ENCODE data around the gene C6orf132.
A peak's percentile ranks its signal among the peaks of the same experiment; 100 is the strongest.

The C6orf132 gene

GRCh38 chr6:42078386-42078785 is 64.0 kb downstream of the C6orf132 start:
- peaks cover 45% of the 10 kb centered on the region; the same call in 1 of the 2 replicates for H3K36me3 ChIP-seq (ENCODE audit: insufficient read depth, low read length)
- no peaks in the 10 kb centered on the region for H3K9me2 ChIP-seq (replicated peaks; ENCODE audit: low read depth, low read length)
- H3K9ac ChIP-seq (ENCODE audit: low read depth, low read length, poor library complexity, severe bottlenecking): no peak overlapping the region

GRCh38 chr6:42075159-42075838 is 67.1 kb downstream of the C6orf132 start:
- Histone ChIP-seq H3K79me2 (ENCODE audit: insufficient read depth, low read length) (no peaks in the 10 kb centered on the region), H3K9me2 (replicated peaks; ENCODE audit: low read depth, low read length) (no peaks in the 10 kb centered on the region)
- TF ChIP-seq EZH2phosphoT487 (IDR thresholded peaks at IDR 0.05; ENCODE audit: borderline replicate concordance) (no peak), CTCF (conservative IDR thresholded peaks at IDR 0.05; ENCODE audit: low read length) (peak; percentile 75)

More at GRCh38 chr6:42078386-42078785, 64.0 kb downstream of the C6orf132 start:
- no peaks in the 10 kb centered on the region for H4K20me1 ChIP-seq (ENCODE audit: insufficient read depth, low read length, poor library complexity, severe bottlenecking)
- no peaks in the 10 kb centered on the region for H3K4me1 ChIP-seq (ENCODE audit: insufficient read depth, low read length, poor library complexity, severe bottlenecking)
- no peaks in the 10 kb centered on the region for H3K27me3 ChIP-seq (ENCODE audit: insufficient read depth, low read length, poor library complexity, severe bottlenecking)
- no peaks in the 10 kb centered on the region for H3F3A ChIP-seq (ENCODE audit: low read depth)
- H3K4me2 ChIP-seq (ENCODE audit: low read depth, low read length, poor library complexity, severe bottlenecking): no peak overlapping the region
- no peaks in the 10 kb centered on the region for H3K9me3 ChIP-seq (ENCODE audit: insufficient read depth, low read depth, low read length)
- no peaks in the 10 kb centered on the region for H3K79me2 ChIP-seq (ENCODE audit: insufficient read depth, low read length)
- TF ChIP-seq CTCF (conservative IDR thresholded peaks at IDR 0.05; ENCODE audit: low read length) (no peak), EZH2phosphoT487 (IDR thresholded peaks at IDR 0.05; ENCODE audit: borderline replicate concordance) (no peak)
- H3K4me3 ChIP-seq (ENCODE audit: low read length, poor library complexity, severe bottlenecking): no peak overlapping the region
- H2AFZ ChIP-seq (ENCODE audit: low read length): no peak overlapping the region

GRCh38 chr6:42073287-42073686 is 69.1 kb downstream of the C6orf132 start:
- no peaks in the 10 kb centered on the region for H3K4me1 ChIP-seq (ENCODE audit: insufficient read depth, low read length, poor library complexity, severe bottlenecking)
- H3K9me2 ChIP-seq (replicated peaks; ENCODE audit: low read depth, low read length): no peaks in the 10 kb centered on the region
- TF ChIP-seq EZH2phosphoT487 (IDR thresholded peaks at IDR 0.05; ENCODE audit: borderline replicate concordance): no peak
- no peak for TF ChIP-seq CTCF (conservative IDR thresholded peaks at IDR 0.05; ENCODE audit: low read length)
- no peaks in the 10 kb centered on the region for H3K9me3 ChIP-seq (ENCODE audit: insufficient read depth, low read depth, low read length)
- peaks cover 66% of the 10 kb centered on the region; the same call in 1 of the 2 replicates for H3K36me3 ChIP-seq (ENCODE audit: insufficient read depth, low read length)
- no peak overlapping the region for H3K4me2 ChIP-seq (ENCODE audit: low read depth, low read length, poor library complexity, severe bottlenecking)
- H2AFZ ChIP-seq (ENCODE audit: low read length): no peak overlapping the region
- no peak overlapping the region for H3K4me3 ChIP-seq (ENCODE audit: low read length, poor library complexity, severe bottlenecking)
- H3K79me2 ChIP-seq (ENCODE audit: insufficient read depth, low read length): no peaks in the 10 kb centered on the region
- no peaks in the 10 kb centered on the region for H3F3A ChIP-seq (ENCODE audit: low read depth)
- no peaks in the 10 kb centered on the region for H3K27me3 ChIP-seq (ENCODE audit: insufficient read depth, low read length, poor library complexity, severe bottlenecking)
- no peak overlapping the region for H3K9ac ChIP-seq (ENCODE audit: low read depth, low read length, poor library complexity, severe bottlenecking)
- H4K20me1 ChIP-seq (ENCODE audit: insufficient read depth, low read length, poor library complexity, severe bottlenecking): no peaks in the 10 kb centered on the region

More at GRCh38 chr6:42075159-42075838, 67.1 kb downstream of the C6orf132 start:
- H3K4me1 ChIP-seq (ENCODE audit: insufficient read depth, low read length, poor library complexity, severe bottlenecking): no peaks in the 10 kb centered on the region
- H3K27me3 ChIP-seq (ENCODE audit: insufficient read depth, low read length, poor library complexity, severe bottlenecking): no peaks in the 10 kb centered on the region
- no peak overlapping the region for H2AFZ ChIP-seq (ENCODE audit: low read length)
- H3K9me3 ChIP-seq (ENCODE audit: insufficient read depth, low read depth, low read length): no peaks in the 10 kb centered on the region
- no peak overlapping the region for H3K4me2 ChIP-seq (ENCODE audit: low read depth, low read length, poor library complexity, severe bottlenecking)
- H3K4me3 ChIP-seq (ENCODE audit: low read length, poor library complexity, severe bottlenecking): no peak overlapping the region
- H3K36me3 ChIP-seq (ENCODE audit: insufficient read depth, low read length): peaks cover 66% of the 10 kb centered on the region; the same call in 1 of the 2 replicates
- H3K9ac ChIP-seq (ENCODE audit: low read depth, low read length, poor library complexity, severe bottlenecking): no peak overlapping the region
- no peaks in the 10 kb centered on the region for H4K20me1 ChIP-seq (ENCODE audit: insufficient read depth, low read length, poor library complexity, severe bottlenecking)
- no peaks in the 10 kb centered on the region for H3F3A ChIP-seq (ENCODE audit: low read depth)

All from Loucy (cell line).